HepG2 (cell line): Measurements from ENCODE around the gene PLEKHN1. TPM values are rescaled to one million over a fixed set of nuclear protein-coding genes. Genes with fewer than 3 reads are reported as not detected.

ENCODE experiments used
- ATAC-seq: fragments of 200-7000 bp; cut with Tn5 transposase; 3 replicates; pipeline ENCODE4 v1.9.1; 2020; ENCODE audit warnings: mild to moderate bottlenecking, moderate library complexity
- BruUV-seq: library from RNA; stranded (reverse); fragments of 400-500 nt; replicated peaks from 2 replicates; lab custom pipeline; 2021; lab: Mats Ljungman, UMichigan
- CTCF ChIA-PET: fragments of 300-600 bp; formaldehyde crosslinking; extraction: SDS; loops from one replicate; lab custom pipeline; 2021; ENCODE audit warnings: low total read pairs, inconsistent platforms, low intra/inter-chr PET ratio; lab: Yijun Ruan, JAX
- POLR2A ChIA-PET: fragments of 350-600 bp; sonication (Branson Sonifier 250); formaldehyde crosslinking; loops from one replicate; lab custom pipeline; 2020; ENCODE audit warnings: antibody characterized with exemption, inconsistent platforms; lab: Yijun Ruan, JAX
- DNase-seq: peaks from one replicate; pipeline ENCODE4 v3.0.0-alpha.2; 2015; ENCODE audit warnings: low spot score
- FAIRE-seq: peaks from 3 replicates; lab custom pipeline; 2011; peaks lifted over from hg19 to GRCh38; lab: Jason Lieb, UNC
- H2AFZ ChIP-seq: one replicate; pipeline ENCODE4 v1.6.1; 2011; ENCODE audit warnings: low read length, inconsistent platforms
- H3K27ac ChIP-seq: fragments of 300-600 bp; 3 replicates; pipeline ENCODE4 v1.8.0; 2011; ENCODE audit warnings: mixed run types, mild to moderate bottlenecking, mixed read lengths, low read length, inconsistent platforms; ENCODE audit not compliant: insufficient read depth; ENCODE audit errors: extremely low read length
- H3K27me3 ChIP-seq, 2 experiments: fragments of 200-600 bp in 1 of 2; 2 replicates in 1 of 2; 3 replicates in 1 of 2; pipeline versions ENCODE4 v1.6.0 to v1.8.0; 2011; ENCODE audit warnings: low read length in 2 of 2, mild to moderate bottlenecking in 2 of 2, moderate library complexity in 2 of 2, inconsistent platforms in 1 of 2; ENCODE audit not compliant: insufficient read depth in 2 of 2, control insufficient read depth in 1 of 2
- H3K36me3 ChIP-seq, 2 experiments: fragments of 200-600 bp in 1 of 2; replicated peaks in 1 of 2; 2 replicates in 1 of 2; 3 replicates in 1 of 2; pipeline versions ENCODE4 v1.5.1 to v1.8.0; 2011; ENCODE audit warnings: low read length in 2 of 2, inconsistent platforms in 1 of 2; ENCODE audit not compliant: insufficient read depth in 2 of 2, control insufficient read depth in 1 of 2
- H3K4me1 ChIP-seq: 2 replicates; pipeline ENCODE4 v1.5.1; 2012; ENCODE audit warnings: low read length, inconsistent platforms; ENCODE audit not compliant: insufficient read depth
- H3K4me2 ChIP-seq: 2 replicates; pipeline ENCODE4 v1.6.0; 2011; ENCODE audit warnings: low read depth, low read length, inconsistent platforms
- H3K4me3 ChIP-seq, 3 experiments: fragments of 200-600 bp in 1 of 3; sonication (generic), shearing (Covaris generic) in 1 of 3; replicated peaks in 1 of 3; 2 replicates each; pipeline ENCODE4 v1.5.1; 2011 to 2016; ENCODE audit warnings: low read length in 3 of 3, inconsistent platforms in 2 of 3, low read depth in 2 of 3, mild to moderate bottlenecking in 2 of 3, control low read depth in 1 of 3, mixed read lengths in 1 of 3; ENCODE audit not compliant: insufficient read depth in 1 of 3
- H3K79me2 ChIP-seq: one replicate; pipeline ENCODE4 v1.6.1; 2011; ENCODE audit warnings: low read length, inconsistent platforms; ENCODE audit not compliant: insufficient read depth
- H3K9ac ChIP-seq: 2 replicates; pipeline ENCODE4 v1.6.0; 2011; ENCODE audit warnings: mild to moderate bottlenecking, low read depth, low read length, inconsistent platforms; ENCODE audit not compliant: insufficient read depth
- H3K9me3 ChIP-seq: 2 replicates; pipeline ENCODE4 v1.5.1; 2012; ENCODE audit warnings: mild to moderate bottlenecking, low read length
- H4K20me1 ChIP-seq: 2 replicates; pipeline ENCODE4 v1.6.0; 2011; ENCODE audit warnings: inconsistent platforms, mild to moderate bottlenecking, low read length, moderate library complexity; ENCODE audit not compliant: insufficient read depth
- ETV5 ChIP-seq: IDR thresholded peaks from 2 replicates; pipeline ENCODE4 v1.6.1; 2018; ENCODE audit warnings: missing biosample characterization, missing genetic modification reagents, inconsistent platforms, borderline replicate concordance
- HNF4A ChIP-seq: sonication (generic); formaldehyde crosslinking; IDR thresholded peaks from 2 replicates; pipeline ENCODE4 v1.4.0; 2020; ENCODE audit warnings: missing genetic modification reagents
- MYNN ChIP-seq: sonication (generic); formaldehyde crosslinking; IDR thresholded peaks from 2 replicates; pipeline ENCODE4 v1.4.0; 2020; ENCODE audit warnings: mild to moderate bottlenecking, low read depth, missing genetic modification reagents
- NR2C2 ChIP-seq: sonication (generic); formaldehyde crosslinking; IDR thresholded peaks from 2 replicates; pipeline ENCODE4 v1.4.0; 2020; ENCODE audit warnings: missing genetic modification reagents, mild to moderate bottlenecking, moderate library complexity, borderline replicate concordance
- ZBED4 ChIP-seq: sonication (generic); formaldehyde crosslinking; IDR thresholded peaks from 2 replicates; pipeline ENCODE4 v1.4.0; 2020; ENCODE audit warnings: missing genetic modification reagents, borderline replicate concordance
- ZNF205 ChIP-seq: IDR thresholded peaks from 2 replicates; pipeline ENCODE4 v1.6.1; 2018; ENCODE audit warnings: missing biosample characterization, missing genetic modification reagents
- ZNF644 ChIP-seq: IDR thresholded peaks from 2 replicates; pipeline ENCODE4 v1.6.1; 2016; ENCODE audit warnings: low read depth
- ZNF780A ChIP-seq: sonication (generic); formaldehyde crosslinking; IDR thresholded peaks from 2 replicates; pipeline ENCODE4 v1.8.0; 2022; ENCODE audit warnings: mild to moderate bottlenecking, missing genetic modification reagents, moderate library complexity
- ZSCAN31 ChIP-seq: sonication (generic); formaldehyde crosslinking; IDR thresholded peaks from 2 replicates; pipeline ENCODE4 v1.5.0; 2020; ENCODE audit warnings: low read depth, mild to moderate bottlenecking, missing genetic modification reagents
- WGBS: methylation state at CpG from one replicate; pipeline ENCODE4 v1.1.6; 2017; ENCODE audit warnings: low lambda C conversion rate; 5-methylcytosine and 5-hydroxymethylcytosine counted together
- in situ Hi-C: cut with HindIII; loops from 2 replicates; pipeline ENCODE4 v1.10.0; 2017; ENCODE audit warnings: low pct_unique_long_range_greater_than_20kb; ENCODE audit not compliant: extremely low pct_ligation_motif_present
- intact Hi-C: fragments of 100-400 bp; cut with micrococcal nuclease; formaldehyde crosslinking; loops from one replicate; pipeline ENCODE4 v1.10.0; 2022; ENCODE audit not compliant: unreplicated experiment
- polyA plus RNA-seq, 8 experiments: library from polyadenylated mRNA; depleted of rRNA in 3 of 8; stranded (reverse) in 7 of 8; unstranded in 1 of 8; fragments of >200 nt; fragmentation: Illumina TruSeq in 4 of 8; extraction: Trizol in 4 of 8; gene quantifications; 2 replicates each; pipeline versions ENCODE4 v1.2.1 to v1.2.3, GENCODE V29; 2011 to 2016; ENCODE audit warnings: low read depth in 4 of 8, missing spikeins in 1 of 8, mixed read lengths in 1 of 8; ENCODE audit not compliant: insufficient read depth in 1 of 8
- total RNA-seq, 5 experiments: library from RNA; depleted of rRNA; stranded (reverse); fragments of >200 nt; fragmentation: Illumina TruSeq; extraction: Trizol; gene quantifications; 2 replicates each; pipeline ENCODE4 v1.2.3, GENCODE V29; 2016; ENCODE audit warnings: low read depth in 1 of 5
- TF ChIP-seq, protein P1 (sequence below): sonication (generic); formaldehyde crosslinking; IDR thresholded peaks from 2 replicates; pipeline ENCODE4 v1.4.0; 2020; ENCODE audit warnings: mild to moderate bottlenecking, missing genetic modification reagents, borderline replicate concordance
- TF ChIP-seq, protein P2 (sequence below): sonication (generic); formaldehyde crosslinking; IDR thresholded peaks from 2 replicates; pipeline ENCODE4 v1.4.0; 2020; ENCODE audit warnings: missing genetic modification reagents

Gene PLEKHN1
- total and polyA plus RNA-seq, 2 of the 13 experiments (the other 11 are each of a cell fraction or from before 2014, with no cell fraction given): 0.42 to 0.58 TPM

DNA sequence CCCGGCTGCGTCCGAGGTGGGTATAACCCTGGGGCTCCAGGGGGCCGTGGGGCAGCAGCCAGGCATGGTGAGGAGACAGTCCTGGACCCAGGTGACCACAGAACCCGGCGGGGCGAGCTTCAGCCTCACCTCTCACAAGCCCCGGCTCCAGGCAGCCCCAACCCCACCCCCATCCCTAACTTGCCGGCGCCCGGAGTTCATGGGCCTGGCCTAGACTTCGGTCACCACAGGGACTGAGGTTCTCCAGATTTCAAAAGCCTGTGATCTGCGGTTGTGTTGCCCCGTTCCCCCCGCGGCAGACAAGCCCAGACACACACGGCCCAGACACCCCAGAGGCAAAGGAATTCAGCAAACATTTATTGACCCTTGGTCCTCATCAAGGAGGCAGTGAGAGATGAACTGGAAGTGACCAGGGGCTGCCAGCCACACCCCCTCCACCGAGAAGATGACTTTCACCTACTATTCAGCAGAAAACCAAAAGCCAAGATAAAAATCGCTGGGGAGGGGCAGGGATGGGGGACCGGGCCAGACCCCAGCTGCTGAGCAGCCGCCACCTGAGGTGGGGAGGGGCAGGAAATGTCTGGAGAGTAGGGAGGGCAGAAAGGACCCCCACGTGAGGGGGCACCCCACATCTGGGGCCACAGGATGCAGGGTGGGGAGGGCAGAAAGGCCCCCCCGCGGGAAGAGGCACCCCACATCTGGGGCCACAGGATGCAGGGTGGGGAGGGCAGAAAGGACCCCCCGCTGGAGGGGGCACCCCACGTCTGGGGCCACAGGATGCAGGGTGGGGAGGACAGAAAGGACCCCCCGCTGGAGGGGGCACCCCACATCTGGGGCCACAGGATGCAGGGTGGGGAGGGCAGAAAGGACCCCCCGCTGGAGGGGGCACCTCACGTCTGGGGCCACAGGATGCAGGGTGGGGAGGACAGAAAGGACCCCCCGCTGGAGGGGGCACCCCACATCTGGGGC lies 29.7 kb downstream of the PLEKHN1 start:
- Histone ChIP-seq H3K4me3 (peak overlapping the region in 1 of 3 experiments; percentile 57; a peak in 2 of 6 replicates), H3K79me2 (peaks cover 4% of the 10 kb centered on the region), H3K27me3 (no peaks in the 10 kb centered on the region; a peak in 1 of 5 replicates), H3K9ac (no peak overlapping the region), H3K4me1 (peaks cover 37% of the 10 kb centered on the region), H3K36me3 (no peaks in the 10 kb centered on the region), H3K9me3 (peaks cover 6% of the 10 kb centered on the region), H2AFZ (no peak overlapping the region), H3K4me2 (peak overlapping the region; percentile 57), H4K20me1 (peaks cover 4% of the 10 kb centered on the region; the same call in 1 of the 2 replicates), H3K27ac (no peak overlapping the region)
- FAIRE-seq (peak; percentile 87), DNase-seq (peak; percentile 86), ATAC-seq (peak; percentile 22)
- POLR2A ChIA-PET: interaction anchor here (1.4 to 1.8 kb wide), 2 partner anchors 11 to 68 kb away, joined by 4 to 6 read pairs; no protein-coding TSS in a partner anchor
- 13% methylated on average over 20 of the region's 30 CpGs for WGBS
- intact Hi-C loops: no loop called here
- in situ Hi-C loops: no loop called here
- BruUV-seq: no TSS peak
- CTCF ChIA-PET: no interaction called here
- TF ChIP-seq NR2C2 (CRISPR knock-in tag) (0 out of 2 replicates have a peak, but pooled peaks have one; percentile 20), ZSCAN31 (CRISPR knock-in tag) (no peak), ZNF780A (CRISPR knock-in tag) (no peak), MYNN (no peak), ETV5 (CRISPR knock-in tag) (peak; percentile 16; the same call in 1 of the 2 replicates), ZNF644 (CRISPR knock-in tag) (no peak), ZNF205 (CRISPR knock-in tag) (no peak), ZBED4 (CRISPR knock-in tag) (no peak), HNF4A (CRISPR knock-in tag) (peak; percentile 57)
- TF ChIP-seq, protein P1, sequence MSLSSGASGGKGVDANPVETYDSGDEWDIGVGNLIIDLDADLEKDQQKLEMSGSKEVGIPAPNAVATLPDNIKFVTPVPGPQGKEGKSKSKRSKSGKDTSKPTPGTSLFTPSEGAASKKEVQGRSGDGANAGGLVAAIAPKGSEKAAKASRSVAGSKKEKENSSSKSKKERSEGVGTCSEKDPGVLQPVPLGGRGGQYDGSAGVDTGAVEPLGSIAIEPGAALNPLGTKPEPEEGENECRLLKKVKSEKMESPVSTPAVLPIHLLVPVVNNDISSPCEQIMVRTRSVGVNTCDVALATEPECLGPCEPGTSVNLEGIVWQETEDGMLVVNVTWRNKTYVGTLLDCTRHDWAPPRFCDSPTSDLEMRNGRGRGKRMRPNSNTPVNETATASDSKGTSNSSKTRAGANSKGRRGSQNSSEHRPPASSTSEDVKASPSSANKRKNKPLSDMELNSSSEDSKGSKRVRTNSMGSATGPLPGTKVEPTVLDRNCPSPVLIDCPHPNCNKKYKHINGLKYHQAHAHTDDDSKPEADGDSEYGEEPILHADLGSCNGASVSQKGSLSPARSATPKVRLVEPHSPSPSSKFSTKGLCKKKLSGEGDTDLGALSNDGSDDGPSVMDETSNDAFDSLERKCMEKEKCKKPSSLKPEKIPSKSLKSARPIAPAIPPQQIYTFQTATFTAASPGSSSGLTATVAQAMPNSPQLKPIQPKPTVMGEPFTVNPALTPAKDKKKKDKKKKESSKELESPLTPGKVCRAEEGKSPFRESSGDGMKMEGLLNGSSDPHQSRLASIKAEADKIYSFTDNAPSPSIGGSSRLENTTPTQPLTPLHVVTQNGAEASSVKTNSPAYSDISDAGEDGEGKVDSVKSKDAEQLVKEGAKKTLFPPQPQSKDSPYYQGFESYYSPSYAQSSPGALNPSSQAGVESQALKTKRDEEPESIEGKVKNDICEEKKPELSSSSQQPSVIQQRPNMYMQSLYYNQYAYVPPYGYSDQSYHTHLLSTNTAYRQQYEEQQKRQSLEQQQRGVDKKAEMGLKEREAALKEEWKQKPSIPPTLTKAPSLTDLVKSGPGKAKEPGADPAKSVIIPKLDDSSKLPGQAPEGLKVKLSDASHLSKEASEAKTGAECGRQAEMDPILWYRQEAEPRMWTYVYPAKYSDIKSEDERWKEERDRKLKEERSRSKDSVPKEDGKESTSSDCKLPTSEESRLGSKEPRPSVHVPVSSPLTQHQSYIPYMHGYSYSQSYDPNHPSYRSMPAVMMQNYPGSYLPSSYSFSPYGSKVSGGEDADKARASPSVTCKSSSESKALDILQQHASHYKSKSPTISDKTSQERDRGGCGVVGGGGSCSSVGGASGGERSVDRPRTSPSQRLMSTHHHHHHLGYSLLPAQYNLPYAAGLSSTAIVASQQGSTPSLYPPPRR (CRISPR knock-in tag): peak; percentile 45; the same call in 1 of the 2 replicates
- TF ChIP-seq, protein P2, sequence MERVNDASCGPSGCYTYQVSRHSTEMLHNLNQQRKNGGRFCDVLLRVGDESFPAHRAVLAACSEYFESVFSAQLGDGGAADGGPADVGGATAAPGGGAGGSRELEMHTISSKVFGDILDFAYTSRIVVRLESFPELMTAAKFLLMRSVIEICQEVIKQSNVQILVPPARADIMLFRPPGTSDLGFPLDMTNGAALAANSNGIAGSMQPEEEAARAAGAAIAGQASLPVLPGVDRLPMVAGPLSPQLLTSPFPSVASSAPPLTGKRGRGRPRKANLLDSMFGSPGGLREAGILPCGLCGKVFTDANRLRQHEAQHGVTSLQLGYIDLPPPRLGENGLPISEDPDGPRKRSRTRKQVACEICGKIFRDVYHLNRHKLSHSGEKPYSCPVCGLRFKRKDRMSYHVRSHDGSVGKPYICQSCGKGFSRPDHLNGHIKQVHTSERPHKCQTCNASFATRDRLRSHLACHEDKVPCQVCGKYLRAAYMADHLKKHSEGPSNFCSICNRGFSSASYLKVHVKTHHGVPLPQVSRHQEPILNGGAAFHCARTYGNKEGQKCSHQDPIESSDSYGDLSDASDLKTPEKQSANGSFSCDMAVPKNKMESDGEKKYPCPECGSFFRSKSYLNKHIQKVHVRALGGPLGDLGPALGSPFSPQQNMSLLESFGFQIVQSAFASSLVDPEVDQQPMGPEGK (CRISPR knock-in tag): peak; percentile 85
